ENCODE data around the gene LTA4H.

The LTA4H gene

GRCh38 chr12:95966287-95966870 lies 69.0 kb downstream of the LTA4H start:
- TF ChIP-seq CTCF (IDR thresholded peaks at IDR 0.05) = no peak

DNA sequence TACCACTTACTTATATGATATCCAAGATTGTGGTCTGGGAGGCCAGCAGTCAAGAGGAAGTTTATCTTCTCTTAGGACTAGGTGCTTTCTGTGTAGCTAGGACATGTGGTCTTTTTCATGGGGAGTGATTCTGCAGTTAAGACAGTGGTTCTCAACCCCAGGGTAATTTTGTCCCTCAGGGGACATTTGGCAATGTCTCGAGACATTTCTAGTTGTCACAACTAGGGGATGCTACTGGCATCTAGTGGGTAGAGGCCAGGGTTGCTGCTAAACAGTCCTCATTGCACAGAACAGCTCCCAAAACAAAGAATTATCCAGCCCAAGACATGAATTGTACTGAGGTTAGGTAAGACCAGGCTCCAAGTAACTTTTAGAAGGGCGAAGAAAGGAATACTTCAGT lies 72.3 kb downstream of the LTA4H start:
- no peaks in the 10 kb centered on the region for H3K27me3 ChIP-seq
- H3K27ac ChIP-seq = no peak overlapping the region
- no peaks in the 10 kb centered on the region for H3K4me1 ChIP-seq
- no peaks in the 10 kb centered on the region for H3K36me3 ChIP-seq
- TF ChIP-seq CTCF (IDR thresholded peaks at IDR 0.05) = no peak
- no peaks in the 10 kb centered on the region for H3K9me3 ChIP-seq
- intact Hi-C loops (cut with DNase I; ENCODE audit: low total_unique reads) = no loop called here
- DNase-seq = no peak
- no peak overlapping the region for H3K4me3 ChIP-seq

More at GRCh38 chr12:95966287-95966870, 69.0 kb downstream of the LTA4H start:
- Histone ChIP-seq H3K4me1 (no peaks in the 10 kb centered on the region), H3K36me3 (no peaks in the 10 kb centered on the region), H3K9me3 (no peaks in the 10 kb centered on the region), H3K4me3 (no peak overlapping the region), H3K27ac (no peak overlapping the region), H3K27me3 (no peaks in the 10 kb centered on the region)
- intact Hi-C loops (cut with DNase I; ENCODE audit: low total_unique reads) = no loop called here
- no peak for DNase-seq

GRCh38 chr12:95962222-95962621 lies 73.2 kb downstream of the LTA4H start:
- Histone ChIP-seq H3K4me3 (no peak overlapping the region), H3K4me1 (no peaks in the 10 kb centered on the region), H3K27me3 (no peaks in the 10 kb centered on the region), H3K36me3 (no peaks in the 10 kb centered on the region), H3K27ac (no peak overlapping the region), H3K9me3 (no peaks in the 10 kb centered on the region)
- no peak for DNase-seq
- TF ChIP-seq CTCF (IDR thresholded peaks at IDR 0.05) = no peak
- intact Hi-C loops (cut with DNase I; ENCODE audit: low total_unique reads) = no loop called here

GRCh38 chr12:95960241-95960640 lies 75.1 kb downstream of the LTA4H start:
- Histone ChIP-seq H3K9me3 (no peaks in the 10 kb centered on the region), H3K27me3 (peaks cover 0 to 4% of the 10 kb centered on the region in 2 donors), H3K4me1 (no peaks in the 10 kb centered on the region), H3K36me3 (no peaks in the 10 kb centered on the region), H3K4me3 (no peak overlapping the region), H3K27ac (no peak overlapping the region)
- TF ChIP-seq CTCF (IDR thresholded peaks at IDR 0.05) = no peak
- DNase-seq = no peak
- intact Hi-C loops (cut with DNase I; ENCODE audit: low total_unique reads) = no loop called here

DNA sequence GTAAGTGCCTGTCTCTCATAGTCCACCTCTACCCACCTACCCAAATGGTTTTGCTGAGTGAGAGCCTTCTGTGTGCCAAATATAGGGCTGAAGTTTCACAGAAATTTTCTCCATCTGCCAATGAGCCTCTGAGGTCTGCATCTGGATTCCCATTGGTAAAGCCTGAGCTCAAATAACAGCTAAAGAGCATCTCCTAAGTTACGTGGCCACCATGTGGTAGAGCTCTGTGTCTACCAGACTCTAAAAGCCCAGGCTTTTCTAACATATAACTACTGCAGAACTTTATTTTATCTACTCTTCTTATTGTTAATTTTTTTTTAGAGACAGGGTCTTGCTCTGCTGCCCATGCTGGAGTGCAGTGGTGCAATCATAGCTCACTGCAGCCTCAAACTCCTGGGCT lies 76.3 kb downstream of the LTA4H start:
- H3K27me3 ChIP-seq = peaks cover 0 to 4% of the 10 kb centered on the region in 2 donors
- intact Hi-C loops (cut with DNase I; ENCODE audit: low total_unique reads) = no loop called here
- DNase-seq = no peak
- H3K4me3 ChIP-seq = no peak overlapping the region
- H3K27ac ChIP-seq = no peak overlapping the region
- H3K4me1 ChIP-seq = no peaks in the 10 kb centered on the region
- no peaks in the 10 kb centered on the region for H3K9me3 ChIP-seq
- no peaks in the 10 kb centered on the region for H3K36me3 ChIP-seq
- no peak for TF ChIP-seq CTCF (IDR thresholded peaks at IDR 0.05)

Data from tibial artery (tissue), 4 donors.